RPMI8226 (cell line): ENCODE data around the gene PPHLN1.
"Not testable (repeated sequence)": the region's sequence is repeated elsewhere in the genome, so short reads cannot be mapped to it uniquely, and the experiment has no call there.

Experiments used
- DNase-seq: peaks from one replicate; pipeline ENCODE4 v3.0.0-alpha.2; 2015

Gene PPHLN1

GRCh38 chr12:42380733-42381132 is 54.8 kb downstream of the PPHLN1 start:
- DNase-seq = no peak

- no peak for DNase-seq
Measured at GRCh38 chr12:42382013-42382696, 56.2 kb downstream of the PPHLN1 start.

- no peak for DNase-seq
Measured at GRCh38 chr12:42385326-42385841, 59.4 kb downstream of the PPHLN1 start.

- no peak for DNase-seq
Measured at GRCh38 chr12:42386308-42386707, 60.3 kb downstream of the PPHLN1 start.

- DNase-seq = not testable (repeated sequence)
Measured at GRCh38 chr12:42388086-42388485, 62.1 kb downstream of the PPHLN1 start.

GRCh38 chr12:42394429-42394828 is 68.5 kb downstream of the PPHLN1 start:
- DNase-seq = no peak

- no peak for DNase-seq
Measured at GRCh38 chr12:42396473-42397259, 70.7 kb downstream of the PPHLN1 start.

- DNase-seq = no peak
Measured at GRCh38 chr12:42402821-42403411, 76.9 kb downstream of the PPHLN1 start.

GRCh38 chr12:42407306-42407705 is 81.3 kb downstream of the PPHLN1 start:
- no peak for DNase-seq

- no peak for DNase-seq
Measured at GRCh38 chr12:42409471-42409870, 83.5 kb downstream of the PPHLN1 start.

- DNase-seq = no peak
Measured at GRCh38 chr12:42410340-42410739, 84.4 kb downstream of the PPHLN1 start.

GRCh38 chr12:42420395-42420794 is 94.4 kb downstream of the PPHLN1 start:
- DNase-seq = no peak

- no peak for DNase-seq
Measured at GRCh38 chr12:42421844-42422779, 96.1 kb downstream of the PPHLN1 start.

GRCh38 chr12:42422785-42423184 is 96.8 kb downstream of the PPHLN1 start:
- no peak for DNase-seq

- no peak for DNase-seq
Measured at GRCh38 chr12:42426746-42427145, 100.8 kb downstream of the PPHLN1 start.

- no peak for DNase-seq
Measured at GRCh38 chr12:42428850-42429249, 102.9 kb downstream of the PPHLN1 start.

- DNase-seq = no peak
Measured at GRCh38 chr12:42432517-42433140, 106.7 kb downstream of the PPHLN1 start.

GRCh38 chr12:42440608-42441007 is 114.6 kb downstream of the PPHLN1 start:
- no peak for DNase-seq

- DNase-seq = no peak
Measured at GRCh38 chr12:42442311-42442759, 116.4 kb downstream of the PPHLN1 start.

GRCh38 chr12:42442888-42443287 is 116.9 kb downstream of the PPHLN1 start:
- no peak for DNase-seq

GRCh38 chr12:42444192-42444943 is 118.4 kb downstream of the PPHLN1 start:
- DNase-seq = no peak
